Panc1 (cell line): Measurements from ENCODE around the gene CORIN.
"Not testable (repeated sequence)": the region's sequence is repeated elsewhere in the genome, so short reads cannot be mapped to it uniquely, and the experiment has no call there.

ENCODE experiments used
- POLR2AphosphoS5 ChIP-seq: IDR thresholded peaks from 2 replicates; pipeline ENCODE4 v1.6.1; 2012; ENCODE audit warnings: mild to moderate bottlenecking, low read depth, low read length, moderate library complexity
- REST ChIP-seq, 2 experiments: IDR thresholded peaks; 2 replicates each; pipeline ENCODE4 v1.6.1; 2011 to 2012; ENCODE audit warnings: low read depth in 2 of 2, control low read depth in 1 of 2, low read length in 1 of 2, mild to moderate bottlenecking in 1 of 2, moderate library complexity in 1 of 2; ENCODE audit not compliant: insufficient read depth in 1 of 2
- TF ChIP-seq, protein P1 (sequence below): fragments of 450-650 bp; IDR thresholded peaks from 2 replicates; pipeline ENCODE4 v1.5.1; 2017; ENCODE audit warnings: mild to moderate bottlenecking

DNA sequence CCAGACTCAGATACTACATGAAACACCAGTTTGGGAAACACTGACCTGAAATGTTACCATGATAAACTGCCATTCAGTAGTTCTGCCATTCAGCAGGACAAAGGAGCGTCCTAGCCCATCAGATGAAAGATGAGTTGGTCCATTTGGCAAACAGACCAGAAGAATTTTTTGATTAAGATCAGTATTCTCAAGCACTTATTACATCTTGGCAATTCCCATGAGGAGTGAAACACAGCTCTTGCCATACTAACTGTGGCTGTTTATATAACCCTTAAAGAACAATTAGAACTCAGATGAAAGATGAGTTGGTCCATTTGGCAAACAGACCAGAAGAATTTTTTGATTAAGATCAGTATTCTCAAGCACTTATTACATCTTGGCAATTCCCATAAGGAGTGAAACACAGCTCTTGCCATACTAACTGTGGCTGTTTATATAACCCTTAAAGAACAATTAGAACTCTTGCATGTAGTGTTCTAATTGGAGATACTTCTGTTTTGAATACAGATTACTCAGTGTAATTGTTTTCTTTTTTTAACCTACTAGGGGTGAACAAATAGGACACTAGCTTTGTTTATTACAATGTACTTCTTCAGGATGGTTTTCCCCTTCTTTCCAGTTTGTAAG, 146.0 kb downstream of the CORIN start:
- TF ChIP-seq, protein P1, sequence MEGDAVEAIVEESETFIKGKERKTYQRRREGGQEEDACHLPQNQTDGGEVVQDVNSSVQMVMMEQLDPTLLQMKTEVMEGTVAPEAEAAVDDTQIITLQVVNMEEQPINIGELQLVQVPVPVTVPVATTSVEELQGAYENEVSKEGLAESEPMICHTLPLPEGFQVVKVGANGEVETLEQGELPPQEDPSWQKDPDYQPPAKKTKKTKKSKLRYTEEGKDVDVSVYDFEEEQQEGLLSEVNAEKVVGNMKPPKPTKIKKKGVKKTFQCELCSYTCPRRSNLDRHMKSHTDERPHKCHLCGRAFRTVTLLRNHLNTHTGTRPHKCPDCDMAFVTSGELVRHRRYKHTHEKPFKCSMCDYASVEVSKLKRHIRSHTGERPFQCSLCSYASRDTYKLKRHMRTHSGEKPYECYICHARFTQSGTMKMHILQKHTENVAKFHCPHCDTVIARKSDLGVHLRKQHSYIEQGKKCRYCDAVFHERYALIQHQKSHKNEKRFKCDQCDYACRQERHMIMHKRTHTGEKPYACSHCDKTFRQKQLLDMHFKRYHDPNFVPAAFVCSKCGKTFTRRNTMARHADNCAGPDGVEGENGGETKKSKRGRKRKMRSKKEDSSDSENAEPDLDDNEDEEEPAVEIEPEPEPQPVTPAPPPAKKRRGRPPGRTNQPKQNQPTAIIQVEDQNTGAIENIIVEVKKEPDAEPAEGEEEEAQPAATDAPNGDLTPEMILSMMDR, result not testable (repeated sequence)
- not testable (repeated sequence) for TF ChIP-seq REST (IDR thresholded peaks at IDR 0.05; ENCODE audit: insufficient read depth in 1 of 2, low read depth in 2 of 2, low read length in 1 of 2); POLR2AphosphoS5
